GDM1 (cell line): ENCODE results near the gene TSPAN18.

Experiments used
- DNase-seq: peaks from one replicate; lab custom pipeline; 2025; lab: John Stamatoyannopoulos, UW

The TSPAN18 gene

GRCh38 chr11:44823868-44824267 lies 97.1 kb downstream of the TSPAN18 start:
- no peak for DNase-seq

- no peak for DNase-seq
Measured at GRCh38 chr11:44824300-44824704, 97.5 kb downstream of the TSPAN18 start.

- DNase-seq: no peak
Measured at GRCh38 chr11:44825058-44825785, 98.5 kb downstream of the TSPAN18 start.

GRCh38 chr11:44826922-44827643 lies 100.3 kb downstream of the TSPAN18 start:
- DNase-seq: no peak

- DNase-seq: no peak
Measured at GRCh38 chr11:44828296-44828695, 101.5 kb downstream of the TSPAN18 start.

- DNase-seq: no peak
Measured at GRCh38 chr11:44829838-44830237, 103.1 kb downstream of the TSPAN18 start.

GRCh38 chr11:44831605-44832394 lies 105.0 kb downstream of the TSPAN18 start:
- DNase-seq: no peak

GRCh38 chr11:44832452-44832851 lies 105.7 kb downstream of the TSPAN18 start:
- no peak for DNase-seq

- no peak for DNase-seq
Measured at GRCh38 chr11:44833221-44833876, 106.6 kb downstream of the TSPAN18 start.

GRCh38 chr11:44833877-44834452 lies 107.2 kb downstream of the TSPAN18 start:
- DNase-seq: no peak

- DNase-seq: no peak
Measured at GRCh38 chr11:44834846-44835245, 108.1 kb downstream of the TSPAN18 start.

GRCh38 chr11:44835296-44835695 lies 108.5 kb downstream of the TSPAN18 start:
- DNase-seq: no peak

- no peak for DNase-seq
Measured at GRCh38 chr11:44835938-44836337, 109.2 kb downstream of the TSPAN18 start.

GRCh38 chr11:44837661-44838060 lies 110.9 kb downstream of the TSPAN18 start:
- DNase-seq: no peak

- no peak for DNase-seq
Measured at GRCh38 chr11:44839458-44840084, 112.8 kb downstream of the TSPAN18 start.

- DNase-seq: no peak
Measured at GRCh38 chr11:44840085-44840478, 113.3 kb downstream of the TSPAN18 start.

GRCh38 chr11:44840521-44841251 lies 113.9 kb downstream of the TSPAN18 start:
- no peak for DNase-seq

GRCh38 chr11:44842220-44842619 lies 115.5 kb downstream of the TSPAN18 start:
- no peak for DNase-seq

GRCh38 chr11:44846852-44847251 lies 120.1 kb downstream of the TSPAN18 start:
- no peak for DNase-seq

GRCh38 chr11:44847316-44847715 lies 120.6 kb downstream of the TSPAN18 start:
- no peak for DNase-seq
